ENCODE results near the gene VWF.
"Not testable (repeated sequence)": the region's sequence is repeated elsewhere in the genome, so short reads cannot be mapped to it uniquely, and the experiment has no call there.

The VWF gene

GRCh38 chr12:6124411-6125309 is at the start of gene VWF:
VWF (minus strand) TSS chr12:6124670; CDS start chr12:6123196, 1,474 bp downstream.
- DNase-seq, result no peak

- DNase-seq, result no peak
These were observed 48.4 kb upstream of the VWF start for GRCh38 chr12:6172862-6173261.

GRCh38 chr12:6172086-6172485 is 47.6 kb upstream of the VWF start:
- DNase-seq, result no peak

DNA sequence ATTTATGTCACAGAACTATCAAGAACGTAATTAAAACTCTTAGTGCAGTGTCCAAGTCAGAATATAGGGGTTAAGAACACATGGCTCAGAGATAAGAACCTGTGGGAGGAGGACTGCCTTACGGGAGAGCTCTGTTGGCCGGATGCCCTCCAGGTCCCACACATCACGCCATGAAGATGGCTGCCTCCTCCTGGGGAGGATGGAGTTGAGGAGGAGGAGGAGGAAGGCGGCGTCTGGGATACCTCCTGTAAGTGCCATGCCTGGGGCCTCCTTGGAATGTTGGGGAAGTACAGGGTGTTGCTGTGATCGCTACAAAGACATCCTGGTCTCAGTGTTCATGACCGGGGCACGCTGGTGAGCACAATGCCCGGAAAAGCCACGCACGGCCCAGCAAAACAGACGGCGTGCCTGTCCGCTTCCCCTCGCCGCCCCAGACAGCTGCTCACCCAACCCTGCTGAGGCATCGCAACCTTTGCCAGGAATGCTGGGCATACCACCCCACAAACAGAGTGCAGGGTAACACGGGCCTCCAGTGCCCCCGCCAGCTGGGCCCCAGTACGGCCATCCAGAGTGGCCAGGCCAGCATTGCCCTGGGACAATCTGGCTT is 47.0 kb upstream of the VWF start:
- no peak for DNase-seq

GRCh38 chr12:6167327-6168280 is 43.1 kb upstream of the VWF start:
- DNase-seq, result peak; percentile 23

GRCh38 chr12:6166808-6167207 is 42.3 kb upstream of the VWF start:
- DNase-seq, result no peak

DNA sequence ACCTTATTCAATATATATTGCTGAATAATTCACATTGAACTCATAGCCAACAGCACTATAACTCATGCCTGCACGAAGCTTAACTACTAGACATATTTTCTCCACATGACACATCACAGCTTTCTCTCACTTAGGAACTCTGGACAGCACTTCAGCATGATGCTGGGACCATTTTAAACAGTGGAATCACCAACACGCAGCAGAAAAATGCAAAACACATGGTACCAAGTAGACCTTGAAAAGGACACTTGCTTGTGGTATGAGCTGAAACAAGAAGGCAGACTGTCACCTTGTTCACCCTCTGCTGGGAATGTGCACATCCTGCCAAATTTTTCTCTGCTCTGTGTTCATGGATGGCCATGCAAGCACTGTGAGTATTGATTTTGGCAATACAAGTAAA is 40.9 kb upstream of the VWF start:
- no peak for DNase-seq

GRCh38 chr12:6163416-6164060 is 39.1 kb upstream of the VWF start:
- no peak for DNase-seq

DNA sequence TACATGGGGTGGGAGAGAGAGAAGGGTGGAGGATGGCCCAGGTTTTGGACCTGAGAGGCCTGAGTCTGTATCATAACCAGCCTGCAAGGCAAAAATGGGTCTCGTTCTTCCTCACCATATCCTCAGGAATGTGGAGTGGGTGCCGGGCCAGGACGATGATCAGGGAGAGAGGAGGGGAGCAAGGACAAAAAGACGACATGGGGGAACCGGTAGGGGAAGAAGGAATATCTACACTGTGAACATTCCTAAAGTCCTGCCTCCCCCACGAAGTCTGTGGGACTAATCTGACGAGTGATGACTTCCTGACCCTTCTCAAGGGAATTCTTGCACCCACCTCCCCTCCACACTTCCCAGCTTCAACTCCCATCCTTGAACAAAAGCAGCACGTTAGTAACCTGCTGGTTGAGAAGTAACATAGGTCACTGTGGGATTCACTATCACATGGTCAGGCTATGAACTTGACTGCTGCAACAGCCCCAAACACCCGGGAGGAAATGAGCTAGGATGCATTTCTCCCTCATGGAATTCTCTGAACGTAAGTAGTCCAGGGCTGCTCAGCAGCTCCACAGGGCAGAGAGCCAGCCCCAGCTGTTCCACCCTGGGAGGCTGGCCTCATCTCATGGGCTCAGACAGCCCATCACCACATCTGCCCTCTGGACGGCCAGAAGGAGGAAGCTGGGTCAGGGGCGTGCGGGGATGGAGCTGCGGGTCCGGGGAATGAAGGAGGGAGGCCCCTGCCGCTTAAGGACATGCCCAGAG is 36.8 kb upstream of the VWF start:
- DNase-seq, result no peak

GRCh38 chr12:6160049-6160649 is 35.7 kb upstream of the VWF start:
- not testable (repeated sequence) for DNase-seq

- not testable (repeated sequence) for DNase-seq
These were observed 34.9 kb upstream of the VWF start for GRCh38 chr12:6159166-6160011.

- DNase-seq, result no peak
These were observed 34.3 kb upstream of the VWF start for GRCh38 chr12:6158749-6159148.

DNA sequence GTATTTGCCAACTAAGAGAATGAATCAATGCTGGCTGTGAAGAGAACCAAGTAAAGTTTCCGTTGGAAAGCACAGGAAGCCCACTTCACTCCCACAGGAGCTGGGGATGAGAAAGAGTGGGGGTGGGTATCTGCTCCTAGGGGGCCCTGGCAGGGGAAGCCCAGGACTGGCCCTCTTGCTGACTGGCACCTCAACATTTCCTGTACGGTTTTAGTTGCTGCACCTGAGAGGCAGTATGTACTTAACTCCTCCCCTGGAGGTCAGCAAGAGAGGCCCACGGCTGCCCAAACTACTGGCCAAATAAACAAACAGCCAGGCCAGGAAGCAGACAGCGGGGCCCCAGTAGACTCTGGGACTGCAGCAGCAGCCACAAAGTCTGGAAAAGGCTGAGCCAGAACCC is 33.8 kb upstream of the VWF start:
- no peak for DNase-seq

- no peak for DNase-seq
These were observed 33.0 kb upstream of the VWF start for GRCh38 chr12:6157482-6157881.

- DNase-seq, result no peak
These were observed 30.4 kb upstream of the VWF start for GRCh38 chr12:6154730-6155459.

GRCh38 chr12:6148722-6149121 is 24.3 kb upstream of the VWF start:
- DNase-seq, result not testable (repeated sequence)

DNA sequence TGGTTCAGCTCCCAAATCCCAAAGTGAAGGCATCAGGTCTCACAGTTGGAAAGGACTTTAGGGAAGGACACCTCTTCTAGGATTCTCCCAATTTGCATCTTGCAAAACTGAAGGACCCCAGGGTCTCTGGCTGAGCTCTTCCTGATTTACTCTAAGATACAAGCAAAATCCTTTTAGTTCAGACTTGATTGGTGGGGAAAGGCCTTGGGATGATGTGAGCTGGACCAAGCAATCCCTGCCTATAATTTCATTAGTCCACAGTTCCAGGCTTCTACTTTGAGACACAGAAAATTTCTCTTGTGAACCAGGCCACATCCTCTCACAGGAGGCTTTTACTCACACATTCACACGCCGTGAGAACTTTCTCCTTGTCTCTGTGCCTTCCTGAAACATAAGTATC is 23.6 kb upstream of the VWF start:
- no peak for DNase-seq

DNA sequence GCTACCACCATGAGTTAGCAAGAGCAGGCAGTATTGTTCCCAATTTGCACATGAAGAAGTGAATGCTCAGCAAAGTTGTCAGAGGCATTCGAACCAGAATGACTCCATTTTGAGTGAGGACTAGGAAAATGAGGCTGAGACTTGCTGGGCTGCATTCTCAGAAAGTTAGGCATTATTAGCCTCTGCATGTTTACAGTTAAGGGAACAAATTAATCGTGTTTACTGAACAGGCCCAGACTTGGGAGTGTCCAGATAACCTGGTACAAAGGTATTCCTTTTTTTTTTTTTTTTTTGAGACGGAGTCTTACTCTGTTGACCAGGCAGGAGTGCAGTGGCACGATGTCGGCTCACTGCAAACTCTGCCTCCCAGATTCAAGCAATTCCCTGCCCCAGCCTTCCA is 22.5 kb upstream of the VWF start:
- no peak for DNase-seq

- DNase-seq, result no peak
These were observed 22.0 kb upstream of the VWF start for GRCh38 chr12:6146509-6146908.

DNA sequence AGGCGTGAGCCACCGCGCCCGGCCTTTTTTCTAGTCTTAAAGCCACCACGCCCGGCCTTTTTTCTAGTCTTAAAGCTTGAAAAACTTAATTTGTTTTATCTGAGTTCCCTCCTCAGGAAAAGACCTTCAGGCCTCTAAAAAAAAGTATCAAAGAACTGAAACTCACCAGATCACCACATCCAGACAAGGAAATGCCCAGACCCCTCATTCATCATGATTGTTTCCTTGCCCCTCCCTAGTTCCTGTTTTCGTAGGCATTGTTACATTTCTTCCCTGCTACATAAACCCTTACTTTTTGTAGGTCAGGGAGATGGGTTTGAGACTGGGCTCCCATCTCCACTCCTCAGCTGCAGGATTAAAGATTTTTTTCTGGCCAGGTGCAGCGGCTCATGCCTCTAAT is 21.1 kb upstream of the VWF start:
- DNase-seq, result no peak

All from NK-92 treated with Interleukin-12 subunit alpha and Interleukin-12 subunit beta, amount 100 ng/mL, for 24 hours (cell line).